Neural cell (in vitro differentiated cells): Measurements from ENCODE around the gene CCDC9. TPM values are rescaled to one million over a fixed set of nuclear protein-coding genes. Genes with fewer than 3 reads are reported as not detected.

Experiments used
- H2AFZ ChIP-seq: fragments of 200-600, 300-800 bp; sonication (generic), shearing (Covaris generic); 2 replicates; pipeline ENCODE4 v1.6.0; 2014; ENCODE audit warnings: low read depth, mild to moderate bottlenecking, antibody characterized with exemption, low read length, moderate library complexity
- H3F3A ChIP-seq: fragments of 200-600 bp; shearing (Covaris generic); 2 replicates; pipeline ENCODE4 v1.6.1; 2016; ENCODE audit warnings: mild to moderate bottlenecking, moderate library complexity, mixed read lengths, antibody characterized with exemption, low read length; ENCODE audit not compliant: insufficient read depth, poor library complexity, severe bottlenecking
- H3K27ac ChIP-seq: fragments of 200-600, 300-800 bp; sonication (generic), shearing (Covaris generic); 2 replicates; pipeline ENCODE4 v1.5.1; 2014; ENCODE audit warnings: mild to moderate bottlenecking, low read length, moderate library complexity
- H3K27me3 ChIP-seq: fragments of 300-800, 200-600 bp; sonication (generic), shearing (Covaris generic); 2 replicates; pipeline ENCODE4 v1.6.0; 2014; ENCODE audit warnings: mild to moderate bottlenecking, low read depth, low read length, moderate library complexity; ENCODE audit not compliant: insufficient read depth
- H3K36me3 ChIP-seq: fragments of 300-800, 200-600 bp; sonication (generic), shearing (Covaris generic); 2 replicates; pipeline ENCODE4 v1.5.1; 2014; ENCODE audit warnings: mild to moderate bottlenecking, antibody characterized with exemption, low read length, moderate library complexity; ENCODE audit not compliant: insufficient read depth
- H3K4me2 ChIP-seq: fragments of 300-800, 200-600 bp; sonication (generic), shearing (Covaris generic); 2 replicates; pipeline ENCODE4 v1.6.0; 2014; ENCODE audit warnings: mild to moderate bottlenecking, low read length
- H3K4me3 ChIP-seq: fragments of 300-800, 200-600 bp; sonication (generic), shearing (Covaris generic); 2 replicates; pipeline ENCODE4 v1.5.1; 2014; ENCODE audit warnings: mild to moderate bottlenecking, low read length, moderate library complexity
- H3K79me2 ChIP-seq: fragments of 200-600 bp; shearing (Covaris generic); replicated peaks from 2 replicates; pipeline ENCODE4 v1.6.0; 2014; ENCODE audit warnings: mild to moderate bottlenecking, low read length, moderate library complexity; ENCODE audit not compliant: insufficient read depth
- H3K9ac ChIP-seq: fragments of 300-800, 200-600 bp; sonication (generic), shearing (Covaris generic); 2 replicates; pipeline ENCODE4 v1.6.1; 2016; ENCODE audit warnings: mild to moderate bottlenecking, low read length, mixed read lengths
- H3K9me2 ChIP-seq: fragments of 200-600 bp; shearing (Covaris generic); 2 replicates; pipeline ENCODE4 v1.6.1; 2016; ENCODE audit warnings: mild to moderate bottlenecking, low read length, mixed read lengths; ENCODE audit not compliant: insufficient read depth
- H3K9me3 ChIP-seq: fragments of 200-600, 300-800 bp; sonication (generic), shearing (Covaris generic); 2 replicates; pipeline ENCODE4 v1.6.1; 2016; ENCODE audit warnings: mild to moderate bottlenecking, mixed run types, low read length, moderate library complexity, mixed read lengths
- H4K20me1 ChIP-seq: fragments of 200-600 bp; shearing (Covaris generic); 2 replicates; pipeline ENCODE4 v1.6.1; 2016; ENCODE audit warnings: mild to moderate bottlenecking, mixed run types; ENCODE audit not compliant: insufficient read depth
- CTCF ChIP-seq: fragments of 450-650 bp; IDR thresholded peaks from 2 replicates; pipeline ENCODE4 v1.5.1; 2014; ENCODE audit warnings: antibody characterized with exemption, mild to moderate bottlenecking, moderate library complexity; ENCODE audit not compliant: poor library complexity, severe bottlenecking
- EP300 ChIP-seq: fragments of 450-650 bp; conservative IDR thresholded peaks from 2 replicates; pipeline ENCODE4 v1.6.1; 2014; ENCODE audit warnings: antibody characterized with exemption, mild to moderate bottlenecking, moderate library complexity; ENCODE audit not compliant: poor library complexity, severe bottlenecking
- EZH2 ChIP-seq: fragments of 200-600, 300-800 bp; shearing (Covaris generic), sonication (generic); IDR thresholded peaks from 2 replicates; pipeline ENCODE4 v1.6.1; 2014; ENCODE audit warnings: antibody characterized with exemption, low read length, borderline replicate concordance, mild to moderate bottlenecking; ENCODE audit not compliant: insufficient read depth, poor library complexity, severe bottlenecking
- MXI1 ChIP-seq: fragments of 450-650 bp; conservative IDR thresholded peaks from 2 replicates; pipeline ENCODE4 v1.6.1; 2014; ENCODE audit warnings: antibody characterized with exemption, mild to moderate bottlenecking; ENCODE audit not compliant: poor library complexity, severe bottlenecking
- POLR2AphosphoS5 ChIP-seq: IDR thresholded peaks from 2 replicates; pipeline ENCODE4 v1.6.1; 2012
- RAD21 ChIP-seq: fragments of 450-650 bp; conservative IDR thresholded peaks from 2 replicates; pipeline ENCODE4 v1.6.1; 2014; ENCODE audit warnings: antibody characterized with exemption, mild to moderate bottlenecking, moderate library complexity
- REST ChIP-seq: IDR thresholded peaks from 2 replicates; pipeline ENCODE4 v1.6.1; 2012; ENCODE audit warnings: borderline replicate concordance
- SMC3 ChIP-seq: fragments of 450-650 bp; conservative IDR thresholded peaks from 2 replicates; pipeline ENCODE4 v1.6.1; 2014; ENCODE audit warnings: antibody characterized with exemption, mild to moderate bottlenecking, moderate library complexity; ENCODE audit not compliant: poor library complexity
- TAF1 ChIP-seq: IDR thresholded peaks from 2 replicates; pipeline ENCODE4 v1.6.1; 2012; ENCODE audit warnings: low read depth
- polyA plus RNA-seq: library from polyadenylated mRNA; depleted of rRNA; stranded (reverse); fragments of >200 nt; gene quantifications from 2 replicates; pipeline ENCODE4 v1.2.3, GENCODE V29; 2014

Gene CCDC9
- polyA plus RNA-seq, 1 donor from 2014 or later = 2.1 TPM

- Histone ChIP-seq H3K9me2 (no peaks in the 10 kb centered on the region), H3K4me2 (no peak overlapping the region), H3K9me3 (no peaks in the 10 kb centered on the region), H3K27ac (no peak overlapping the region), H3K4me3 (no peak overlapping the region), H3K36me3 (no peaks in the 10 kb centered on the region), H3F3A (no peaks in the 10 kb centered on the region), H4K20me1 (no peaks in the 10 kb centered on the region), H3K9ac (no peak overlapping the region), H3K27me3 (no peaks in the 10 kb centered on the region), H3K79me2 (no peaks in the 10 kb centered on the region), H2AFZ (no peak overlapping the region)
- TF ChIP-seq RAD21 = no peak
- no peak for TF ChIP-seq SMC3
- TF ChIP-seq EP300 = no peak
- TF ChIP-seq POLR2AphosphoS5 = no peak
- no peak for TF ChIP-seq EZH2
- TF ChIP-seq REST = no peak
- TF ChIP-seq CTCF = no peak
- no peak for TF ChIP-seq TAF1
- no peak for TF ChIP-seq MXI1
Measured at GRCh38 chr19:47313754-47314295, 57.5 kb downstream of the CCDC9 start.

- no peak overlapping the region for H2AFZ ChIP-seq
- no peak overlapping the region for H3K27ac ChIP-seq
Measured at GRCh38 chr19:47315125-47315821, 58.9 kb downstream of the CCDC9 start.

More at GRCh38 chr19:47315125-47315821, 58.9 kb downstream of the CCDC9 start:
- H3K36me3 ChIP-seq = no peaks in the 10 kb centered on the region
- no peaks in the 10 kb centered on the region for H3K79me2 ChIP-seq
- no peaks in the 10 kb centered on the region for H3F3A ChIP-seq
- no peaks in the 10 kb centered on the region for H3K9me3 ChIP-seq
- no peaks in the 10 kb centered on the region for H4K20me1 ChIP-seq
- TF ChIP-seq REST = no peak
- no peak for TF ChIP-seq CTCF
- TF ChIP-seq POLR2AphosphoS5 = no peak
- no peak for TF ChIP-seq EZH2
- no peak for TF ChIP-seq EP300
- no peak for TF ChIP-seq MXI1
- no peak for TF ChIP-seq RAD21
- TF ChIP-seq SMC3 = no peak
- no peak for TF ChIP-seq TAF1
- H3K9ac ChIP-seq = no peak overlapping the region
- H3K9me2 ChIP-seq = no peaks in the 10 kb centered on the region
- no peak overlapping the region for H3K4me2 ChIP-seq
- H3K27me3 ChIP-seq = no peaks in the 10 kb centered on the region
- H3K4me3 ChIP-seq = no peak overlapping the region
